Smooth muscle cell (in vitro differentiated cells): ENCODE results near the gene TRABD2A. TPM values are rescaled to one million over a fixed set of nuclear protein-coding genes. Genes with fewer than 3 reads are reported as not detected.

Experiments
- DNase-seq: peaks from one replicate; lab custom pipeline; 2025; ENCODE audit not compliant: unreplicated experiment; lab: John Stamatoyannopoulos, UW
- H2AFZ ChIP-seq: fragments of 200-600 bp; sonication (generic); 2 replicates; pipeline ENCODE4 v1.6.0; 2016; ENCODE audit warnings: antibody characterized with exemption, low read depth, mild to moderate bottlenecking
- H3F3A ChIP-seq: fragments of 200-600 bp; sonication (generic); 2 replicates; pipeline ENCODE4 v1.6.0; 2017; ENCODE audit warnings: antibody characterized with exemption, low read depth
- H3K27ac ChIP-seq: fragments of 200-600 bp; sonication (generic); 2 replicates; pipeline ENCODE4 v1.5.1; 2016; ENCODE audit warnings: low read depth, mild to moderate bottlenecking
- H3K27me3 ChIP-seq: fragments of 200-600 bp; sonication (generic); 2 replicates; pipeline ENCODE4 v1.6.1; 2016; ENCODE audit warnings: low read depth, mild to moderate bottlenecking
- H3K36me3 ChIP-seq: fragments of 200-600 bp; sonication (generic); 2 replicates; pipeline ENCODE4 v1.5.1; 2016; ENCODE audit warnings: low read depth
- H3K4me1 ChIP-seq: fragments of 200-600 bp; sonication (generic); 2 replicates; pipeline ENCODE4 v1.5.1; 2016; ENCODE audit warnings: low read depth
- H3K4me2 ChIP-seq: fragments of 200-600 bp; sonication (generic); 2 replicates; pipeline ENCODE4 v1.6.0; 2016; ENCODE audit warnings: mild to moderate bottlenecking
- H3K4me3 ChIP-seq: fragments of 200-600 bp; sonication (generic); 2 replicates; pipeline ENCODE4 v1.5.1; 2016; ENCODE audit warnings: mild to moderate bottlenecking
- H3K79me2 ChIP-seq: fragments of 200-600 bp; sonication (generic); 2 replicates; pipeline ENCODE4 v1.6.0; 2016; ENCODE audit warnings: low read depth, mild to moderate bottlenecking
- H3K9ac ChIP-seq: fragments of 200-600 bp; sonication (generic); 2 replicates; pipeline ENCODE4 v1.6.0; 2016; ENCODE audit warnings: low read depth
- H3K9me3 ChIP-seq: fragments of 200-600 bp; sonication (generic); replicated peaks from 2 replicates; pipeline ENCODE4 v1.5.1; 2016; ENCODE audit warnings: low read depth
- H4K20me1 ChIP-seq: fragments of 200-600 bp; sonication (generic); 2 replicates; pipeline ENCODE4 v1.6.0; 2016; ENCODE audit warnings: low read depth
- CTCF ChIP-seq: fragments of 200-600 bp; sonication (generic); IDR thresholded peaks from 2 replicates; pipeline ENCODE4 v1.5.1; 2017; ENCODE audit warnings: borderline replicate concordance, mild to moderate bottlenecking, antibody characterized with exemption; ENCODE audit not compliant: insufficient read depth, poor library complexity, severe bottlenecking
- WGBS: methylation state at CpG from one replicate; pipeline ENCODE4 v1.1.7; 2016; ENCODE audit warnings: low lambda C conversion rate; 5-methylcytosine and 5-hydroxymethylcytosine counted together
- polyA plus RNA-seq: library from polyadenylated mRNA; unstranded; fragments of >200 nt; fragmentation: Nextera tagmentation; extraction: Ambion mirVana; gene quantifications from 2 replicates; pipeline ENCODE4 v1.2.1, GENCODE V29; 2016
- total RNA-seq: library from RNA; depleted of rRNA; stranded (reverse); fragments of >200 nt; gene quantifications from 2 replicates; pipeline ENCODE4 v1.2.3, GENCODE V29; 2014

TRABD2A gene
- total and polyA plus RNA-seq, 2 experiments from 2014 or later: 0.11 TPM; not detected in 1

GRCh38 chr2:84796798-84797197 lies 84.1 kb downstream of the TRABD2A start:
- Histone ChIP-seq H3K27me3 (no peaks in the 10 kb centered on the region), H3K4me1 (no peaks in the 10 kb centered on the region), H3K27ac (no peak overlapping the region), H3K9ac (no peak overlapping the region), H3K9me3 (no peaks in the 10 kb centered on the region), H3K36me3 (no peaks in the 10 kb centered on the region), H3F3A (no peaks in the 10 kb centered on the region), H4K20me1 (no peaks in the 10 kb centered on the region), H2AFZ (no peak overlapping the region), H3K4me2 (no peak overlapping the region), H3K79me2 (no peaks in the 10 kb centered on the region), H3K4me3 (no peak overlapping the region)
- DNase-seq: no peak
- no peak for TF ChIP-seq CTCF

- H2AFZ ChIP-seq: no peak overlapping the region
- H3K4me3 ChIP-seq: no peak overlapping the region
- TF ChIP-seq CTCF: no peak
- H3K36me3 ChIP-seq: no peaks in the 10 kb centered on the region
- no peak overlapping the region for H3K27ac ChIP-seq
- no peak overlapping the region for H3K9ac ChIP-seq
- no peaks in the 10 kb centered on the region for H3K79me2 ChIP-seq
- DNase-seq: no peak
- H3K4me2 ChIP-seq: no peak overlapping the region
- WGBS: 95% methylated on average over 4 of the region's 4 CpGs
- H3K9me3 ChIP-seq: no peaks in the 10 kb centered on the region
- H3K27me3 ChIP-seq: no peaks in the 10 kb centered on the region
- no peaks in the 10 kb centered on the region for H3F3A ChIP-seq
- H3K4me1 ChIP-seq: no peaks in the 10 kb centered on the region
- no peaks in the 10 kb centered on the region for H4K20me1 ChIP-seq
These were observed 87.2 kb downstream of the TRABD2A start for GRCh38 chr2:84793641-84794040.

- no peaks in the 10 kb centered on the region for H3K4me1 ChIP-seq
- H3K9ac ChIP-seq: no peak overlapping the region
- H3K79me2 ChIP-seq: no peaks in the 10 kb centered on the region
- H3K4me3 ChIP-seq: no peak overlapping the region
- H3K9me3 ChIP-seq: no peaks in the 10 kb centered on the region
- no peak overlapping the region for H2AFZ ChIP-seq
- H3K27me3 ChIP-seq: no peaks in the 10 kb centered on the region
- TF ChIP-seq CTCF: no peak
- no peaks in the 10 kb centered on the region for H4K20me1 ChIP-seq
- no peak overlapping the region for H3K27ac ChIP-seq
- 99% methylated on average over 6 of the region's 6 CpGs for WGBS
- no peaks in the 10 kb centered on the region for H3F3A ChIP-seq
- no peak overlapping the region for H3K4me2 ChIP-seq
- no peaks in the 10 kb centered on the region for H3K36me3 ChIP-seq
- DNase-seq: no peak
These were observed 87.9 kb downstream of the TRABD2A start for GRCh38 chr2:84792856-84793522.

GRCh38 chr2:84788498-84788897 lies 92.4 kb downstream of the TRABD2A start:
- H3K4me1 ChIP-seq: no peaks in the 10 kb centered on the region
- H4K20me1 ChIP-seq: no peaks in the 10 kb centered on the region
- no peaks in the 10 kb centered on the region for H3K27me3 ChIP-seq
- no peak overlapping the region for H3K4me3 ChIP-seq
- no peaks in the 10 kb centered on the region for H3K79me2 ChIP-seq
- H3K36me3 ChIP-seq: no peaks in the 10 kb centered on the region
- DNase-seq: no peak
- no peak overlapping the region for H3K27ac ChIP-seq
- no peak overlapping the region for H2AFZ ChIP-seq
- H3K9ac ChIP-seq: no peak overlapping the region
- no peaks in the 10 kb centered on the region for H3K9me3 ChIP-seq
- H3K4me2 ChIP-seq: no peak overlapping the region
- 80% methylated on average over 3 of the region's 3 CpGs for WGBS
- TF ChIP-seq CTCF: no peak
- no peaks in the 10 kb centered on the region for H3F3A ChIP-seq
